Measurements from ENCODE around the gene PPM1H.
A peak's percentile ranks its signal among the peaks of the same experiment; 100 is the strongest.

The PPM1H gene

GRCh38 chr12:62631471-62632410, 303.2 kb downstream of the PPM1H start:
- peak; percentile 4 for DNase-seq

GRCh38 chr12:62629971-62630739, 304.8 kb downstream of the PPM1H start:
- no peak for DNase-seq

GRCh38 chr12:62629413-62629812, 305.5 kb downstream of the PPM1H start:
- no peak for DNase-seq

- no peak for DNase-seq
Observed at GRCh38 chr12:62627181-62627580, 307.8 kb downstream of the PPM1H start.

GRCh38 chr12:62625228-62625627, 309.7 kb downstream of the PPM1H start:
- DNase-seq = no peak

- DNase-seq = no peak
Observed at GRCh38 chr12:62622177-62622576, 312.8 kb downstream of the PPM1H start.

- no peak for DNase-seq
Observed at GRCh38 chr12:62621101-62621638, 313.8 kb downstream of the PPM1H start.

- no peak for DNase-seq
Observed at GRCh38 chr12:62618930-62619329, 316.0 kb downstream of the PPM1H start.

- DNase-seq = no peak
Observed at GRCh38 chr12:62618319-62618718, 316.6 kb downstream of the PPM1H start.

- no peak for DNase-seq
Observed at GRCh38 chr12:62613081-62613480, 321.9 kb downstream of the PPM1H start.

- DNase-seq = no peak
Observed at GRCh38 chr12:62606654-62607053, 328.3 kb downstream of the PPM1H start.

- no peak for DNase-seq
Observed at GRCh38 chr12:62605981-62606380, 329.0 kb downstream of the PPM1H start.

- peak; percentile 9 for DNase-seq
Observed at GRCh38 chr12:62604871-62605270, 330.1 kb downstream of the PPM1H start.

- DNase-seq = no peak
Observed at GRCh38 chr12:62604373-62604772, 330.6 kb downstream of the PPM1H start.

GRCh38 chr12:62603811-62604098, 331.2 kb downstream of the PPM1H start:
- no peak for DNase-seq

- DNase-seq = peak; percentile 76
Observed at GRCh38 chr12:62603061-62603810, 331.7 kb downstream of the PPM1H start.

GRCh38 chr12:62602255-62603060, 332.5 kb downstream of the PPM1H start:
- DNase-seq = peak; percentile 81

- no peak for DNase-seq
Observed at GRCh38 chr12:62601765-62602164, 333.2 kb downstream of the PPM1H start.

- no peak for DNase-seq
Observed at GRCh38 chr12:62599854-62600437, 335.0 kb downstream of the PPM1H start.

- DNase-seq = no peak
Observed at GRCh38 chr12:62598846-62599245, 336.1 kb downstream of the PPM1H start.

GRCh38 chr12:62597253-62597652, 337.7 kb downstream of the PPM1H start:
- no peak for DNase-seq

All from activated CD4-positive, alpha-beta T cell treated with anti-CD3 and anti-CD28 coated beads, Interleukin-2, amount 50 U/mL, for 1 hour (primary cell).